Activated CD4-positive, alpha-beta T cell treated with anti-CD3 and anti-CD28 coated beads for 36 hours (primary cell): Measurements from ENCODE around the gene HSPG2. TPM values are rescaled to one million over a fixed set of nuclear protein-coding genes. Genes with fewer than 3 reads are reported as not detected.

Source experiments
- ATAC-seq: fragments of 200-7000 bp; cut with Tn5 transposase; one replicate; pipeline ENCODE4 v1.10.0; 2021; ENCODE audit warnings: mild to moderate bottlenecking, moderate library complexity
- CTCF ChIA-PET: fragments of 350-600 bp; sonication (Branson Sonifier 250); formaldehyde crosslinking; loops from one replicate; lab custom pipeline; 2021; ENCODE audit warnings: antibody characterized with exemption; lab: Charles Lee
- POLR2A ChIA-PET: fragments of 350-600 bp; sonication (Branson Sonifier 250); formaldehyde crosslinking; loops from one replicate; lab custom pipeline; 2021; ENCODE audit warnings: antibody characterized with exemption, inconsistent platforms; lab: Charles Lee
- DNase-seq: peaks from one replicate; pipeline ENCODE4 v3.0.0-alpha.2; 2020
- H3K27ac Mint-ChIP-seq: one replicate; pipeline ENCODE4 v1.8.0; 2021; ENCODE audit warnings: mixed read lengths
- H3K27me3 Mint-ChIP-seq: one replicate; pipeline ENCODE4 v1.8.0; 2021; ENCODE audit warnings: mixed read lengths
- H3K36me3 Mint-ChIP-seq: one replicate; pipeline ENCODE4 v1.8.0; 2021; ENCODE audit warnings: low read depth, mixed read lengths
- H3K4me1 Mint-ChIP-seq: one replicate; pipeline ENCODE4 v1.8.0; 2021; ENCODE audit warnings: mixed read lengths
- H3K4me3 Mint-ChIP-seq: one replicate; pipeline ENCODE4 v1.8.0; 2021; ENCODE audit warnings: mild to moderate bottlenecking, moderate library complexity, mixed read lengths
- H3K9me3 Mint-ChIP-seq: one replicate; pipeline ENCODE4 v1.8.0; 2021; ENCODE audit warnings: low read depth, mixed read lengths
- intact Hi-C, 2 experiments: fragments of 100-400 bp; cut with DNase I in 1 of 2; cut with micrococcal nuclease in 1 of 2; formaldehyde crosslinking; loops; one replicate each; pipeline versions ENCODE4 v1.14.2 to v1.15.1; 2022 to 2024; cut with DNase I, micrococcal nuclease
- total RNA-seq, 2 experiments: library from RNA; stranded (reverse); gene quantifications; one replicate each; pipeline ENCODE4 v1.2.3, GENCODE V29; 2021

The HSPG2 gene
- total RNA-seq, 2 experiments from 2014 or later, result 19.6 to 20.6 TPM

- Mint-ChIP-seq H3K4me1 (peaks cover 10% of the 10 kb centered on the region), H3K9me3 (no peaks in the 10 kb centered on the region), H3K36me3 (no peaks in the 10 kb centered on the region), H3K27me3 (peaks cover 4% of the 10 kb centered on the region), H3K27ac (no peak overlapping the region), H3K4me3 (no peak overlapping the region)
- no peak for ATAC-seq
- intact Hi-C loops, result no loop called here
- ChIA-PET CTCF (interaction anchor here (0.8 kb wide), 1 partner anchor 203 kb away, joined by 3 read pairs; no protein-coding TSS in a partner anchor), POLR2A (no interaction called here)
- no peak for DNase-seq
These were observed 6.4 kb downstream of the HSPG2 start for GRCh38 chr1:21930629-21931170.

GRCh38 chr1:21930080-21930571 lies 7.0 kb downstream of the HSPG2 start:
- Mint-ChIP-seq H3K9me3 (no peaks in the 10 kb centered on the region), H3K4me1 (peaks cover 6% of the 10 kb centered on the region), H3K4me3 (no peak overlapping the region), H3K27ac (no peak overlapping the region), H3K27me3 (no peaks in the 10 kb centered on the region), H3K36me3 (no peaks in the 10 kb centered on the region)
- ChIA-PET CTCF (interaction anchor here (0.6 kb wide), 1 partner anchor 1706 kb away, joined by 3 read pairs; no protein-coding TSS in a partner anchor), POLR2A (no interaction called here)
- intact Hi-C loops, result no loop called here
- no peak for ATAC-seq
- no peak for DNase-seq

DNA sequence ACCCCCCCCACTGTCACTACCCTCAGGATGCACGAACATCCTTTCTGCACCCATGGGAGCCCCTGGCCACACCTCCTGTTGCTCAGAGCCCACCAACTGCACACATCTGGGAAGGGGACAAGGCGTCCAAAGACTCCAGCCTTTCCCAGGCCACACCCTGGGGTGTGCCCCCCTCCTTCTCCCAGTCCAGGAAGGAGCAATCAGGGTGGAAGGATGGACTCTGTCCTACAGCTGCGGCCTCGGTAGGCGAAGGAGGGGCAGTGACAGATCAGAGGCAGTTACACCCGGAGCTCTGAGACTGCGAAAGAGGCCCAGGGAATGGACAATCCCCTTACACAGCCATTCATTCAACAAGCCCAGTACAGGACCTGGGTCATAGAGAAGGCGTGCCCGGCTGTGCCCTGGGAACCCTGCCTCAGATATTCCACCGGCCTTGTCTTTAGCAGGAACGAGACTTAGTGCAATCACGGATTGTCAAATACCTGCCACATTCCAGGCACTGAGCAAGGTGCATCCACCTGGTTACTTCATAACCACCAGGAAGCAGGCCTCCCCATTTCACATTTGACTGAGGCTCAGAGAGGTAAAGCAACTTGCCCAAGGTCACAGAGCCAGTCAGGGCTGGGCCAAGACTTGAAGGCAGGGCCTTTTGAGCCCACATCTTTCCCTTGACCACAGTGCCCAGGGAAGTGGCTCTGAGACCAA lies 9.4 kb downstream of the HSPG2 start:
- no peak overlapping the region for H3K4me3 Mint-ChIP-seq
- no peak overlapping the region for H3K27ac Mint-ChIP-seq
- intact Hi-C loops, result no loop called here
- DNase-seq (no peak), ATAC-seq (no peak)
- no peaks in the 10 kb centered on the region for H3K9me3 Mint-ChIP-seq
- CTCF ChIA-PET, result no interaction called here
- H3K27me3 Mint-ChIP-seq, result no peaks in the 10 kb centered on the region
- POLR2A ChIA-PET, result no interaction called here
- H3K4me1 Mint-ChIP-seq, result no peaks in the 10 kb centered on the region
- H3K36me3 Mint-ChIP-seq, result no peaks in the 10 kb centered on the region

- ATAC-seq, result no peak
- ChIA-PET CTCF (interaction anchor here (0.6 kb wide), 1 partner anchor 12 kb away, joined by 5 read pairs; no protein-coding TSS in a partner anchor), POLR2A (no interaction called here)
- no peaks in the 10 kb centered on the region for H3K36me3 Mint-ChIP-seq
- no peak overlapping the region for H3K4me3 Mint-ChIP-seq
- H3K27ac Mint-ChIP-seq, result no peak overlapping the region
- no peak for DNase-seq
- intact Hi-C loops, result no loop called here
- H3K4me1 Mint-ChIP-seq, result no peaks in the 10 kb centered on the region
- no peaks in the 10 kb centered on the region for H3K9me3 Mint-ChIP-seq
- no peaks in the 10 kb centered on the region for H3K27me3 Mint-ChIP-seq
These were observed 10.1 kb downstream of the HSPG2 start for GRCh38 chr1:21926814-21927532.

GRCh38 chr1:21926065-21926464 lies 11.0 kb downstream of the HSPG2 start:
- Mint-ChIP-seq H3K4me1 (no peaks in the 10 kb centered on the region), H3K27me3 (no peaks in the 10 kb centered on the region), H3K27ac (no peak overlapping the region), H3K36me3 (no peaks in the 10 kb centered on the region), H3K9me3 (no peaks in the 10 kb centered on the region), H3K4me3 (no peak overlapping the region)
- ChIA-PET CTCF (interaction anchor here (0.6 kb wide), 1 partner anchor 11 kb away, joined by 5 read pairs; no protein-coding TSS in a partner anchor), POLR2A (no interaction called here)
- no peak for ATAC-seq
- DNase-seq, result no peak
- intact Hi-C loops, result no loop called here

DNA sequence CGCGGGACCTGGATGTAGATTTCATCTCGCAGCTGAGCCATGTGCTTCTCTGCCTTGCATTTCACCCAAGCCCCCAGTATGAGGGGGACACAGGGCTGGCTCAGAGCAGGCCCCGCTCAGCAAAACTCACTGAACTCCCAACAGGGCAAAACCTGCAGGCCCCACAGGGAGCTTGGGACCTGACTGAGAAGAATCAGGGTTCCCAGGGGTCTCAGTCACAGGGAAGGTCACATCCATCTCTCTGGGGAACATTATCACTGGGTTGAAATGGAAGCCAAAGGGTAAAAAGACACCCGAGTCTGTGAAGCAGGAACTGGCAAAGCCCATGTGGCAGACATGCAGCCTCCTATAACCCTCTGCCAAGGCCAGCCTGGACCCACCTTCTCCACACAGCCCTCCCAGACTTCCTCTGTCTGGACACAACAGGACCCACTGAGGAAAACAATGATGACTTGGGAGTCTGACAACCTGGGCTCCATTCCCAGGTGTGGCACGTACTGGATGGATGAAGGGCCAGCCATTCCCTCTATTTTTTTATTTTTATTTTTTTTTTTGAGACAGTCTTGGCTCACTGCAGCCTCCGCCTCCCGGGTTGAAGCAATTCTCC lies 11.7 kb downstream of the HSPG2 start:
- Mint-ChIP-seq H3K9me3 (no peaks in the 10 kb centered on the region), H3K27ac (no peak overlapping the region), H3K27me3 (no peaks in the 10 kb centered on the region), H3K4me1 (no peaks in the 10 kb centered on the region), H3K4me3 (no peak overlapping the region), H3K36me3 (no peaks in the 10 kb centered on the region)
- ATAC-seq, result no peak
- POLR2A ChIA-PET, result no interaction called here
- intact Hi-C loops, result no loop called here
- DNase-seq, result no peak
- CTCF ChIA-PET, result interaction anchor here (0.8 kb wide), 1 partner anchor 38 kb away, joined by 3 read pairs; no protein-coding TSS in a partner anchor

GRCh38 chr1:21924503-21925005 lies 12.6 kb downstream of the HSPG2 start:
- Mint-ChIP-seq H3K9me3 (no peaks in the 10 kb centered on the region), H3K27me3 (no peaks in the 10 kb centered on the region), H3K4me3 (no peak overlapping the region), H3K4me1 (no peaks in the 10 kb centered on the region), H3K27ac (no peak overlapping the region), H3K36me3 (no peaks in the 10 kb centered on the region)
- POLR2A ChIA-PET, result no interaction called here
- ATAC-seq (no peak), DNase-seq (no peak)
- CTCF ChIA-PET, result interaction anchor here (0.8 to 1.0 kb wide), 2 partner anchors 10 to 39 kb away, joined by 3 read pairs; no protein-coding TSS in a partner anchor
- intact Hi-C loops, result no loop called here

DNA sequence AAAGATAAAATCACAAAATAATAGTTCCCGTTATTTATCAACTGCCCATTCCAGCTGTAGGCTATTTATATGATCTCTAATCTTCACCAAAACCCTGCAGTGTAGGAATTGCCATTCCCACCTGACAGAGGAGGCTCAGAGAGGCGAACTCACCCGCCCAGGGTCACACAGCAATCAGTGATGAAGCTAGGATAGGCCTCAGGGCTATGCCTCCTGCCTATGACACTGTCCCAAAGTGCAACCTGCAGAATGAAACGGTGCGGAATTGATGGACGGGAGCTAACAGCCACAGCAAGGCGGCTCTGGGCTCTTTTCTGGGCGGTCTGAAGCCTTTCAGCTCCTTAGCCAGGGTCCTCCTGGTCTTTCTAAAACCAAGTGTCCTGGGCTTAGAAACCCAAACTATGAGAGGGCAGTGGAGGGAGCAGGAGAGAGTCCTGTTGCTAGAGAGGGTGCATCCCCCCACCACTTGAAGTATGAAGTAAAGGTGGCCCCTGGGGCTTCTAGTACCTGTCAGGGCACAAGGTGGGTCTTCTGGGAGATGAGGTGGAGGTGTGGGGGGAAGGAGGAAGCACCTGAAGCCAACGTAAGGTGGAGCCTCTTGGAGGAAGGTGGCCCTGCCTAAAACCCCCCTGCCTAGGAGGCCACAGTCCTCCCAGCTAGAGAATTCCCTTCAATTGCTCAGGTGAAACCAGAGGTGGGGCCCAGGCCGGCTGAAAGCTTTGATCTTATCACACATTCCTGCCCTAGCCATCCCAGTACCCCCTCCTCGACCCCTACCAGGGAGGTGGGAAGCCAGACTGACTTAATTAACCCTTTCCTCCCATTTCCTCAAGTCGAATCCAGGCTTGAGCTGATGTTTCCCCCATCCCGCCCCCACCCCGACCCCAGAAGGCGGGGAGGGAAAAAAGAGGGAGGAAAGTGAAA lies 14.8 kb downstream of the HSPG2 start:
- intact Hi-C loops, result no loop called here
- Mint-ChIP-seq H3K27ac (no peak overlapping the region), H3K36me3 (no peaks in the 10 kb centered on the region), H3K9me3 (no peaks in the 10 kb centered on the region), H3K4me1 (no peaks in the 10 kb centered on the region), H3K4me3 (no peak overlapping the region), H3K27me3 (no peaks in the 10 kb centered on the region)
- ChIA-PET POLR2A (no interaction called here), CTCF (interaction anchor here (0.6 kb wide), 1 partner anchor 409 kb away, joined by 4 read pairs; no protein-coding TSS in a partner anchor)
- no peak for DNase-seq
- ATAC-seq, result no peak

- POLR2A ChIA-PET, result no interaction called here
- DNase-seq (no peak), ATAC-seq (no peak)
- no peaks in the 10 kb centered on the region for H3K27me3 Mint-ChIP-seq
- H3K4me1 Mint-ChIP-seq, result no peaks in the 10 kb centered on the region
- no peak overlapping the region for H3K4me3 Mint-ChIP-seq
- no peaks in the 10 kb centered on the region for H3K36me3 Mint-ChIP-seq
- H3K9me3 Mint-ChIP-seq, result no peaks in the 10 kb centered on the region
- intact Hi-C loops, result no loop called here
- H3K27ac Mint-ChIP-seq, result no peak overlapping the region
- CTCF ChIA-PET, result interaction anchor here (0.7 kb wide), 1 partner anchor 73 kb away, joined by 3 read pairs; no protein-coding TSS in a partner anchor
These were observed 15.8 kb downstream of the HSPG2 start for GRCh38 chr1:21921100-21921875.

- H3K4me1 Mint-ChIP-seq, result no peaks in the 10 kb centered on the region
- no peak overlapping the region for H3K4me3 Mint-ChIP-seq
- intact Hi-C loops, result no loop called here
- ChIA-PET CTCF (interaction anchor here (1.0 kb wide), 1 partner anchor 14 kb away, joined by 3 read pairs; no protein-coding TSS in a partner anchor), POLR2A (no interaction called here)
- ATAC-seq (no peak), DNase-seq (no peak)
- H3K9me3 Mint-ChIP-seq, result no peaks in the 10 kb centered on the region
- H3K27me3 Mint-ChIP-seq, result no peaks in the 10 kb centered on the region
- no peak overlapping the region for H3K27ac Mint-ChIP-seq
- H3K36me3 Mint-ChIP-seq, result no peaks in the 10 kb centered on the region
These were observed 17.6 kb downstream of the HSPG2 start for GRCh38 chr1:21919520-21919919.
